GM21737 (cell line): ENCODE results near the gene TPCN2.

Experiments
- ATAC-seq: cut with Tn5 transposase; IDR thresholded peaks from one replicate; pipeline ENCODE4 v1.9.1; 2021; ENCODE audit warnings: mild to moderate bottlenecking, moderate library complexity; ENCODE audit not compliant: unreplicated experiment

TPCN2 gene

DNA sequence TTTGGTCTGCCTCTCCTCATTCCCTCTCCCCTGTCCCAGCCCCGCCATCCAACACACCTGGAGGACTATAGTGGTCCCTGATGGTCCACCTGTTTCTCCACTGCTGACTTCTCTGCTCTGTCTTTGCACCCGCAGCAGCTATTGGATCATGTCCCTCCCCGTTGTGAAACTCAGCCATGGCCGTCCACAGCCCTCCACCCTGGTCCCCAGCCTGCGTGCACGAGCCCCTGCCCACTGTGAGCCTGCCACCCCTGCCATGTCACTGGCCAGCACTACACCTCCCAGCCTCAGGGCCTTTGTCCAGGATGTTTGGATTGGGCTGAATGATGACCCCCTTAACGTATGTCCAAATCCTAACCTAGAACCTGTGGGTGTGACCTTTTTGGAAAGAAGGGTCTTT lies 59.3 kb downstream of the TPCN2 start:
- no peak for ATAC-seq

DNA sequence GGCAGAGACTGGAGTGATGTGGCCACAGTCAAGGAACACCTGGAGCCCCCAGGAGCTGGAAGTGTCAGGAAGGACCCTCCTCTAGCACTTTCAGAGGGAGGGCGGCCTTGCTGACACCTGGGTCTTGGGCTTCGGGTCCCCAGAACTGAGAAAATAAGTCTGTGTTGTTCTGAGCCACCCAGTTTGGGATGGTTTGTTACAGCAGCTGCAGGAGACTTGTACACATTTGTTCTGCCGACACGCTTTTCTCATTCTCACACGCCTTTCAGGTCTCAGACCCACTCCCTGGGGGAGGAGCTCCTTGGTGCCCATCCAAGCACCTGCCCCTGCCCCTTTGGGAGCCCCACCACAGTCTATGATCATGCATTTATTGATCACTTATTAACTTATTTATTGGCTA lies 59.8 kb downstream of the TPCN2 start:
- no peak for ATAC-seq

- no peak for ATAC-seq
Observed at GRCh38 chr11:69109101-69109500, 60.4 kb downstream of the TPCN2 start.

- no peak for ATAC-seq
Observed at GRCh38 chr11:69110451-69110850, 61.7 kb downstream of the TPCN2 start.

GRCh38 chr11:69111624-69112542 lies 63.2 kb downstream of the TPCN2 start:
- ATAC-seq: no peak

- no peak for ATAC-seq
Observed at GRCh38 chr11:69113226-69113625, 64.5 kb downstream of the TPCN2 start.

GRCh38 chr11:69113646-69114340 lies 65.1 kb downstream of the TPCN2 start:
- ATAC-seq: no peak

- no peak for ATAC-seq
Observed at GRCh38 chr11:69114362-69114761, 65.6 kb downstream of the TPCN2 start.

DNA sequence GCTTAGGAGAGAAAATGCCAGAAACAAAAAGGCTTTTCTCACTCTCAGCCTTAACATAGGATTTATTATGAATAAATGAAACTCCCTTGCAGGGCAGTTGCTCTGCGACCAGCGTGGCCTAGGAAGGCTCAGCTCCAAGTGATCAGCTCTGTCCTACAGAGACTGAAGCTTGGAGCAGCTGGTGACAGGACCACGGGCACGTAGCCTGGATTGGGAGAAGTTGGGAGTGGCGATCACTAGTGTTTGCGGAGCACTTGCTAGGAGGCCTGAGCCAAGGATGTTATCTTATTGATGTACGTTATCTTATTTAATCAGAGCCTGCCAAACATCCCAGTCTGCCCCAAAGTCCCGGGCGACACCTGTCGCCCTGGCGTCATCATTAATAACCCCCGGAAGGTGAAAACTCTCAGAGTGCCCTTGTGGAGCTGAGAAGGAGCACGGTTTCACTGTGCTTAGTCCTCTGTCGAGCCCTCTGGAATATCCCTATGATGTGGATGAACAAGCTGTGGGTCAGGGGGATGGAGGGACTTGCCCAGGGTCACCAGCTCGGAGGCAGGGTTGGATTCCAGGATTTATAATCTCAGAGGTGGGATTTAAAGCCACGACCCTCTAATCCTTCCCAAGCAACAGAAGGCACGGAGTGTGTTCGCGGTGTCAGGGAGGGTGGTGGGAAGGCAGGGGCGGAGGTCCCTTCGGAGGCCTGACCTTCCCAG lies 66.2 kb downstream of the TPCN2 start:
- no peak for ATAC-seq

DNA sequence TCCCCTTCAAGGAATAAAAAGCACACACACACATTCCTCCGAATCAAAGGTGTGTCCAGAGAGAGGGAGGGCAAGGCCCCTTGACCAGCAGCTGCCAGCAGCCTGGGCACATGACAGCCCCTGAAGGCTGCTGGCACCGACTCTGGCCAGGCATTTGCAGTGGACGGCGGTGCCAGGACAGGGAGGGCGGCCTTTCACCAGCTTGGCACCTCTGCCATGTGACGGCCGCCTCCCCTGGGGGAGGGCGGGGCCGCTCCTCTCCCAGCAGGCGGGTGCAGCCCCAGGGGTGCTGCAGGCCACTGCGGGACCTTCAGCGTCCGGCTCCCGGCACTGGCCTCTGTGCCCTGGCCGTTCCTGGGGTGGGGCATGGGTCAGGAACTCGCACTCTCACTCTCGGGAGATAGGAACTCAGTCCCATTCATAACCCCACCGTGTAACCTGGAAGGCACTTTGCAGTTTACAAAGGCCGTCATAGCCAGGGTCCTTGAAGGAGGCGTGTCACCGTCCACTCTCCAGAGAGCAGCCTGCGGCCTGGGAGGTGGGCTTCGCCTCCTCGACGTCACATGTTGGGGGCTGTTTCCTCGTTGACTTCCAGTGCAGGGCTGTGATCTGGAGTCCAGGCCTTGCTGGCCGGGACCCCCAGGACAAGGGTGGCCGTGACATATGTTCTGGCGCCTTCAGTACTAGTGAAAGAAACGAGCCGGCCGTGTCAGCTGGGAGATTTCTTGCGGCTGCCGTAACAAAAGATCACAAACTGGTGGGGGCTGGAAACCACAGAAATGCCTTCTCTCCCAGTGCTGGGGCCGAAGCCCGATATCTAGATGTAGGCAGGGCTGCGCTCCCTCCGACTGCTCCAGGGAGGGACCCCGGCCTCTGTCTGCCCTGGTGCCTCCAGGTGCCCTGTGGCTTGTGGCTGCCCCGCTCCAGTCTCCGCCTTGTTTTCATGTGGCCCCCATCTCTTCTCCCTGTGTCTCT lies 67.1 kb downstream of the TPCN2 start:
- no peak for ATAC-seq

GRCh38 chr11:69116671-69117070 lies 67.9 kb downstream of the TPCN2 start:
- no peak for ATAC-seq

DNA sequence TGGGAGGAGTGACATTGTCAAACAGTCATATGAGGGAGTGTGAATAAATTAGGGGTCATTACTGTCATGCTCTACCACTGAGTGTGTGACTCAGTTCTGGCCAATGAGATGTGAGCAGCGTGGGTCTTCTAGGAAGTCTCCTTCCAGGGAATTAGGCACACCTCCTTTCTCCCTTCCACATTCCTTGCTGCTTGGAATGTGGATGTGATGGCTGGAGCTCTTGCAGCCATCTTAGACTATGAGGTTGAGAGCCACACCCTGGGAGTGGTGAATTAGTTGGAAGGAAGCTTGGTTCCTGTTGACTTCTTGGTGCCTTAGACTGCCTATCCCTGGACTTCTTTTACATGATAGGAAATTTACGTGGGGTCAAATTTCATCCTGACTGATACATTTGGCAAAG lies 70.5 kb downstream of the TPCN2 start:
- ATAC-seq: no peak

DNA sequence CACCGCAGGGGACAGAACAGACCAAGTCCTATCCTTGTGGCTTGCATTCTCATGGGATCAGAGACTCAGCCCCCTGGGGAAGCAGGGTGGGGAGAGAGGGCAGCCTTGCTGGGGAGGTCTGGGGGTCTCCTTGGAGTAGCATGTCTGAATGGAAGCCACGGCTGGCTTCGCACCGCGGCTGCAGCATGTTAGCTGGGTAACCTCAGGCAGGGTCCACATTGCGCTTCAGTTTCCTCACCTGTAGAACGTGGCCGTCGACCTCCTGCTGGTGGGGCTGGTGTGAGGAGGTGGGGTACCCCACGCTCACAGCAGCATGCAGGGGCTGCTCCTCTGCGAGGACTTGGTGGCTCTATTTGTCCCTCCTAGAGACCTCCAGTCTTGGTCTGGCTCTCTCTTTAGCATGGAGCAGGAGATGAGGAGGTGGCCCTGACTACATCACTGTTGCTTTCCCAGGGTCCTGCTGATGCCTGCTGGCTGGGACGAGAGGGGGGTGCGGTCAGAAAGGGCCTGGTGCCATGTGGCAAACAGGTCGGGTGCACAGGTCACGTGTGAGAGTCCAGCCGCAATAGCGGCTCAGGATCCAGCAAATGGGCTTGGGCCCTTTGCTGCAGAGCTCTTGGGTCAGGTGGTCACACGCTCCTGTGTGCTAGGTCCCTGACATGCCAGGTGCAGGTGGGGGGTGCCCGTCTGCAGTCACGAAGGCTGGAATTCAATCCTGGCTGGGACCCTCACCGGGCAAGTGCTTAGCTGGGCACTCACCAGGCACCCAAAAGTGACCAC lies 71.6 kb downstream of the TPCN2 start:
- ATAC-seq: no peak

DNA sequence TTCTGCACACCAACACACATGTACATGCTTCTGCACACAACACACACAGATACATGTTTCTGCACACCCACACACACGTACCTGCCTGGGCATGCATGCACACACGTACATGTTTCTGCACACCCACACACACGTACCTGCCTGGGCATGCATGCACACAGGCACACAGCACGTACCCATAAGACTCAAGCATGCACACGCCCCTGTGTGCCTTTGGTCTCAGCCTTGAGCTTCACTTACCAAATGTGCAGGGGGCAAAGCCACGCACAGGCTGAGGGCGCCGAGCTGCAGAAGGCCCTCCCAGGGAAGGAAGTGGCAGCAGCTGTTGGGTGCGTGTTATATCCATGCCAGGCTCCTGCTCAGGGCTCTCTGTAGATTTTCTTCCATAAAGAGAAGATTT lies 72.3 kb downstream of the TPCN2 start:
- no peak for ATAC-seq

GRCh38 chr11:69121621-69122325 lies 73.0 kb downstream of the TPCN2 start:
- ATAC-seq: no peak

- no peak for ATAC-seq
Observed at GRCh38 chr11:69122326-69122629, 73.5 kb downstream of the TPCN2 start.

DNA sequence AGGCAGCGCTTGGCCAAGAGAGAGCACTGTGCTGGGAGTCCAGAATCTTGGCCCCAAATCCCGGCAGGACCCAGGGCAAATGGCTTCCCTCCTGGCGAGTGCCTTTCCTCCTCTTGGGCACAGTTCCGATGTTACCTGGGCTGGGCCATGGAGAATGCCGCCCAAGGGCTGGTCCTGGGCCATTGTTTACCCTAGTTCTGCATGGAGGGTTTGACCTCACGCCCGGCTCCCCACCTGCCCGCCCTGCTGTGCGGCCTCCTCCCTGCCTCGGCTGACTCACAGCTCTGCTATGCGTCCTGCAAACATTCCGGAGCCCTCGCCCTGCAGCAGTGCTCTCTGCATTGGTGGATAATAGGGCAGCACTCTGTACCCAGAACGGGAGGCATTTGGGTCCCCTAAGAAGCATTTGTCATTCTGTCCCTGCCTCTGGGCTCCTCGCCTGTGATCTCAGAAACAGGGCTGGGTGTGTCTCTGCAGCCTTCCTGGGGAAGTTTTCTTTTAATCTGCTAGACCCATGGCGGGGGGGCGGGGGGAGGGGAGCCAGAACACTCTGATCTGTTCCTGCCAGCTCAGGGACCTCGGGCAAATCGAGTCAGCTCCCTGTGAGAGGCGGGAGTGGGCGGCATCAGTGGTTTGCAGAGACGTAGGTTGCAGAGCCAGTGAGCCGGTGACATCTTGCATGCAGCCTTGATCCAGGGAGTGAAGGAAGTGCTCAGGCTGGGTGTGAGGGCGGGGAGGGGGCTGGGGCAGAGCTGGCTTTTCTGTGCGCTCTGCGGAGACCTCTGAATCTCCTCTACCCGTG lies 74.1 kb downstream of the TPCN2 start:
- no peak for ATAC-seq
